HG02938 (cell line): ENCODE results near the gene EEF1AKMT1.
A peak's percentile ranks its signal among the peaks of the same experiment; 100 is the strongest.

Experiments used
- ATAC-seq: cut with Tn5 transposase; IDR thresholded peaks from one replicate; pipeline ENCODE4 v1.9.1; 2021; ENCODE audit warnings: mild to moderate bottlenecking, moderate library complexity; ENCODE audit not compliant: unreplicated experiment

Gene EEF1AKMT1

GRCh38 chr13:20720499-20720898 lies 53.3 kb downstream of the EEF1AKMT1 start:
- no peak for ATAC-seq

- ATAC-seq, result no peak
Measured at GRCh38 chr13:20719783-20720182, 54.0 kb downstream of the EEF1AKMT1 start.

GRCh38 chr13:20718958-20719566 lies 54.7 kb downstream of the EEF1AKMT1 start:
- no peak for ATAC-seq

- ATAC-seq, result no peak
Measured at GRCh38 chr13:20717581-20718542, 55.9 kb downstream of the EEF1AKMT1 start.

GRCh38 chr13:20716951-20717350 lies 56.8 kb downstream of the EEF1AKMT1 start:
- no peak for ATAC-seq

- ATAC-seq, result no peak
Measured at GRCh38 chr13:20715330-20715712, 58.4 kb downstream of the EEF1AKMT1 start.

- no peak for ATAC-seq
Measured at GRCh38 chr13:20714563-20715329, 59.0 kb downstream of the EEF1AKMT1 start.

- no peak for ATAC-seq
Measured at GRCh38 chr13:20714161-20714560, 59.6 kb downstream of the EEF1AKMT1 start.

GRCh38 chr13:20713751-20714150 lies 60.0 kb downstream of the EEF1AKMT1 start:
- no peak for ATAC-seq

- no peak for ATAC-seq
Measured at GRCh38 chr13:20713014-20713376, 60.8 kb downstream of the EEF1AKMT1 start.

- ATAC-seq, result no peak
Measured at GRCh38 chr13:20711301-20712044, 62.3 kb downstream of the EEF1AKMT1 start.

- ATAC-seq, result no peak
Measured at GRCh38 chr13:20709782-20710181, 64.0 kb downstream of the EEF1AKMT1 start.

GRCh38 chr13:20709369-20709768 lies 64.4 kb downstream of the EEF1AKMT1 start:
- no peak for ATAC-seq

- no peak for ATAC-seq
Measured at GRCh38 chr13:20708216-20708615, 65.5 kb downstream of the EEF1AKMT1 start.

GRCh38 chr13:20706661-20707060 lies 67.1 kb downstream of the EEF1AKMT1 start:
- ATAC-seq, result no peak

- no peak for ATAC-seq
Measured at GRCh38 chr13:20704459-20705069, 69.2 kb downstream of the EEF1AKMT1 start.

- peak; percentile 85 for ATAC-seq
Measured at GRCh38 chr13:20703780-20704458, 69.8 kb downstream of the EEF1AKMT1 start.

- peak; percentile 32 for ATAC-seq
Measured at GRCh38 chr13:20702915-20703779, 70.6 kb downstream of the EEF1AKMT1 start, which contains the start of gene IL17D. Gene IL17D (plus strand): TSS chr13:20703699. CDS start chr13:20704002, 303 bp downstream.

- ATAC-seq, result no peak
Measured at GRCh38 chr13:20702530-20702914, 71.2 kb downstream of the EEF1AKMT1 start.
